ENCODE measurements around the gene ZNF439. TPM values are rescaled to one million over a fixed set of nuclear protein-coding genes. Genes with fewer than 3 reads are reported as not detected.

The ZNF439 gene
- total and polyA plus RNA-seq, 2 of the 13 experiments (the other 11 are each of a cell fraction or from before 2014, with no cell fraction given) = 2.9 to 4.9 TPM

DNA sequence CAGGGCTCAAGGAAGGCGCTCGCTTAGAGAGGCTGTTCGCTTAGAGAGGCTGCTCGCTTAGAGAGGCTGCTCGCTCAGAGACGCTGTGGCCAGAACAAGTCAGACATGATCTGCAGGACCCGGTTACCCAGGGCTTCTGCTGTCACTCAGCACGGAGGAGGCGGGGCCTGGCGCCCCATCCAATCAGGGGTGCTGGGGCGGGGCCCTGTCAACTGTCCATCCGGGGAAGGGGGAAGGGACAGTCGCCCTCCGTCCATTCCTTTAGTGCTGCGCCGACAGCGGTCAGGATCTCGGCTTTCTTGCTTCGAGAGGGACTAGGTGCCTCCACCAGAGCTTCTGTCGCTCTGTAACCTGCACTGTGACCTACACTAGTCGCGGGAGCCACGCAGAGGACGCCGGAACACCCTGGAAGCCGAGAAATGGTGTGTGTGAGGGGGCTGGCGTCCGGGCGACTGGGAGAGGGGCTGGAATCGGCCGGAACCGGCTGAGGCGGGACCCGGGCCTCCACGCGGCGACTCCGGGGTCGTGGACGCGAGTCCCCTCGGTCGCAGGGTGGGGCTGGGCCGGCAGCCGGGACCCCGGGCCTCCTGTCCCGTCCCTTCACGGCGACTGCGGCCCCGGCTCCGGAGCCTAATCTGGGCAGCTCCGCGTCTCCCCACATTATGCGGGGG, 34.4 kb upstream of the ZNF439 start, which contains the start of gene ZNF440 (continued):
- TF ChIP-seq, protein P1, sequence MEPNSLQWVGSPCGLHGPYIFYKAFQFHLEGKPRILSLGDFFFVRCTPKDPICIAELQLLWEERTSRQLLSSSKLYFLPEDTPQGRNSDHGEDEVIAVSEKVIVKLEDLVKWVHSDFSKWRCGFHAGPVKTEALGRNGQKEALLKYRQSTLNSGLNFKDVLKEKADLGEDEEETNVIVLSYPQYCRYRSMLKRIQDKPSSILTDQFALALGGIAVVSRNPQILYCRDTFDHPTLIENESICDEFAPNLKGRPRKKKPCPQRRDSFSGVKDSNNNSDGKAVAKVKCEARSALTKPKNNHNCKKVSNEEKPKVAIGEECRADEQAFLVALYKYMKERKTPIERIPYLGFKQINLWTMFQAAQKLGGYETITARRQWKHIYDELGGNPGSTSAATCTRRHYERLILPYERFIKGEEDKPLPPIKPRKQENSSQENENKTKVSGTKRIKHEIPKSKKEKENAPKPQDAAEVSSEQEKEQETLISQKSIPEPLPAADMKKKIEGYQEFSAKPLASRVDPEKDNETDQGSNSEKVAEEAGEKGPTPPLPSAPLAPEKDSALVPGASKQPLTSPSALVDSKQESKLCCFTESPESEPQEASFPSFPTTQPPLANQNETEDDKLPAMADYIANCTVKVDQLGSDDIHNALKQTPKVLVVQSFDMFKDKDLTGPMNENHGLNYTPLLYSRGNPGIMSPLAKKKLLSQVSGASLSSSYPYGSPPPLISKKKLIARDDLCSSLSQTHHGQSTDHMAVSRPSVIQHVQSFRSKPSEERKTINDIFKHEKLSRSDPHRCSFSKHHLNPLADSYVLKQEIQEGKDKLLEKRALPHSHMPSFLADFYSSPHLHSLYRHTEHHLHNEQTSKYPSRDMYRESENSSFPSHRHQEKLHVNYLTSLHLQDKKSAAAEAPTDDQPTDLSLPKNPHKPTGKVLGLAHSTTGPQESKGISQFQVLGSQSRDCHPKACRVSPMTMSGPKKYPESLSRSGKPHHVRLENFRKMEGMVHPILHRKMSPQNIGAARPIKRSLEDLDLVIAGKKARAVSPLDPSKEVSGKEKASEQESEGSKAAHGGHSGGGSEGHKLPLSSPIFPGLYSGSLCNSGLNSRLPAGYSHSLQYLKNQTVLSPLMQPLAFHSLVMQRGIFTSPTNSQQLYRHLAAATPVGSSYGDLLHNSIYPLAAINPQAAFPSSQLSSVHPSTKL (CRISPR knock-in tag; IDR thresholded peaks at IDR 0.05) = 0 out of 2 replicates have a peak, but pooled peaks have one; percentile 42
- no peak for TF ChIP-seq ARNT (IDR thresholded peaks at IDR 0.05)
- no peak for TF ChIP-seq ZNF10 (CRISPR knock-in tag; IDR thresholded peaks at IDR 0.05; ENCODE audit: borderline replicate concordance, low read depth)
- no peak for TF ChIP-seq ZNF850 (CRISPR knock-in tag; conservative IDR thresholded peaks at IDR 0.05)
- TF ChIP-seq RNF2 (conservative IDR thresholded peaks at IDR 0.05; ENCODE audit: low read depth) = no peak
- peak; percentile 79; the same call in 1 of the 2 replicates for TF ChIP-seq ZNF138 (CRISPR knock-in tag; IDR thresholded peaks at IDR 0.05; ENCODE audit: low read depth)
- 0 out of 2 replicates have a peak, but pooled peaks have one; percentile 28 for TF ChIP-seq ZNF724P (CRISPR knock-in tag; IDR thresholded peaks at IDR 0.05; ENCODE audit: borderline replicate concordance)
- TF ChIP-seq SRSF4 (IDR thresholded peaks at IDR 0.05; ENCODE audit: low read depth, low read length, poor library complexity, severe bottlenecking) = no peak
- peak; percentile 85; the same call in 1 of the 2 replicates for TF ChIP-seq ZNF749 (CRISPR knock-in tag; IDR thresholded peaks at IDR 0.05; ENCODE audit: borderline replicate concordance)
- peak; percentile 49; the same call in 1 of the 2 replicates for TF ChIP-seq BCL6 (CRISPR knock-in tag; IDR thresholded peaks at IDR 0.05)
- no peak for TF ChIP-seq ZNF775 (CRISPR knock-in tag; IDR thresholded peaks at IDR 0.05; ENCODE audit: borderline replicate concordance)
- TF ChIP-seq ZNF761 (CRISPR knock-in tag; conservative IDR thresholded peaks at IDR 0.05) = no peak
- TF ChIP-seq, protein P2, sequence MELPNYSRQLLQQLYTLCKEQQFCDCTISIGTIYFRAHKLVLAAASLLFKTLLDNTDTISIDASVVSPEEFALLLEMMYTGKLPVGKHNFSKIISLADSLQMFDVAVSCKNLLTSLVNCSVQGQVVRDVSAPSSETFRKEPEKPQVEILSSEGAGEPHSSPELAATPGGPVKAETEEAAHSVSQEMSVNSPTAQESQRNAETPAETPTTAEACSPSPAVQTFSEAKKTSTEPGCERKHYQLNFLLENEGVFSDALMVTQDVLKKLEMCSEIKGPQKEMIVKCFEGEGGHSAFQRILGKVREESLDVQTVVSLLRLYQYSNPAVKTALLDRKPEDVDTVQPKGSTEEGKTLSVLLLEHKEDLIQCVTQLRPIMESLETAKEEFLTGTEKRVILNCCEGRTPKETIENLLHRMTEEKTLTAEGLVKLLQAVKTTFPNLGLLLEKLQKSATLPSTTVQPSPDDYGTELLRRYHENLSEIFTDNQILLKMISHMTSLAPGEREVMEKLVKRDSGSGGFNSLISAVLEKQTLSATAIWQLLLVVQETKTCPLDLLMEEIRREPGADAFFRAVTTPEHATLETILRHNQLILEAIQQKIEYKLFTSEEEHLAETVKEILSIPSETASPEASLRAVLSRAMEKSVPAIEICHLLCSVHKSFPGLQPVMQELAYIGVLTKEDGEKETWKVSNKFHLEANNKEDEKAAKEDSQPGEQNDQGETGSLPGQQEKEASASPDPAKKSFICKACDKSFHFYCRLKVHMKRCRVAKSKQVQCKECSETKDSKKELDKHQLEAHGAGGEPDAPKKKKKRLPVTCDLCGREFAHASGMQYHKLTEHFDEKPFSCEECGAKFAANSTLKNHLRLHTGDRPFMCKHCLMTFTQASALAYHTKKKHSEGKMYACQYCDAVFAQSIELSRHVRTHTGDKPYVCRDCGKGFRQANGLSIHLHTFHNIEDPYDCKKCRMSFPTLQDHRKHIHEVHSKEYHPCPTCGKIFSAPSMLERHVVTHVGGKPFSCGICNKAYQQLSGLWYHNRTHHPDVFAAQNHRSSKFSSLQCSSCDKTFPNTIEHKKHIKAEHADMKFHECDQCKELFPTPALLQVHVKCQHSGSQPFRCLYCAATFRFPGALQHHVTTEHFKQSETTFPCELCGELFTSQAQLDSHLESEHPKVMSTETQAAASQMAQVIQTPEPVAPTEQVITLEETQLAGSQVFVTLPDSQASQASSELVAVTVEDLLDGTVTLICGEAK (IDR thresholded peaks at IDR 0.05) = no peak
- TF ChIP-seq, protein P2 (CRISPR knock-in tag; IDR thresholded peaks at IDR 0.05) = peak; percentile 56
- peak; percentile 94 for TF ChIP-seq PHF8 (CRISPR knock-in tag; IDR thresholded peaks at IDR 0.05)
